Esophagus (tissue), 2 donors: ENCODE results near the gene KDM2A. TPM values are rescaled to one million over a fixed set of nuclear protein-coding genes. Genes with fewer than 3 reads are reported as not detected.

Source experiments
- H3K27ac ChIP-seq, 2 donors: one replicate each; pipeline ENCODE4 v1.5.1; 2013; ENCODE audit warnings: low read depth in 2 of 2, mild to moderate bottlenecking in 2 of 2, inconsistent platforms in 1 of 2, low read length in 1 of 2, moderate library complexity in 1 of 2
- H3K27me3 ChIP-seq, 2 donors: one replicate each; pipeline ENCODE4 v1.6.1; 2013; ENCODE audit warnings: low read length in 2 of 2, control low read depth in 1 of 2, mild to moderate bottlenecking in 1 of 2; ENCODE audit not compliant: insufficient read depth in 2 of 2, control insufficient read depth in 1 of 2
- H3K36me3 ChIP-seq, 2 donors: one replicate each; pipeline ENCODE4 v1.6.1; 2013; ENCODE audit warnings: low read length in 1 of 2; ENCODE audit not compliant: control insufficient read depth in 2 of 2, insufficient read depth in 2 of 2
- H3K4me1 ChIP-seq, 2 donors: one replicate each; pipeline ENCODE4 v1.6.1; 2013; ENCODE audit warnings: low read length in 1 of 2; ENCODE audit not compliant: control insufficient read depth in 2 of 2, insufficient read depth in 2 of 2
- H3K4me3 ChIP-seq, 2 donors: one replicate each; pipeline ENCODE4 v1.5.1; 2013; ENCODE audit warnings: low read length in 2 of 2, mild to moderate bottlenecking in 2 of 2, low read depth in 1 of 2, moderate library complexity in 1 of 2
- H3K9me3 ChIP-seq, 2 donors: one replicate each; pipeline ENCODE4 v1.6.1; 2013; ENCODE audit warnings: mild to moderate bottlenecking in 2 of 2, low read depth in 1 of 2, low read length in 1 of 2, moderate library complexity in 1 of 2; ENCODE audit not compliant: control insufficient read depth in 2 of 2, insufficient read depth in 1 of 2
- WGBS, 2 donors: extraction: QIAGEN DNeasy Blood & Tissue Kit; methylation state at CpG; one replicate each; pipeline ENCODE4 v1.1.7; 2013; 5-methylcytosine and 5-hydroxymethylcytosine counted together
- polyA plus RNA-seq, 2 donors: library from polyadenylated mRNA; stranded (reverse); fragments of 200-250 nt; gene quantifications; one replicate each; pipeline ENCODE4 v1.2.3, GENCODE V29; 2013
- donor health status: healthy with polysubstance abuse.
- donor health status: Bipolar disorder and iron deficiency.

The KDM2A gene
- polyA plus RNA-seq, 2 donors = 36.8 to 54.9 TPM

DNA sequence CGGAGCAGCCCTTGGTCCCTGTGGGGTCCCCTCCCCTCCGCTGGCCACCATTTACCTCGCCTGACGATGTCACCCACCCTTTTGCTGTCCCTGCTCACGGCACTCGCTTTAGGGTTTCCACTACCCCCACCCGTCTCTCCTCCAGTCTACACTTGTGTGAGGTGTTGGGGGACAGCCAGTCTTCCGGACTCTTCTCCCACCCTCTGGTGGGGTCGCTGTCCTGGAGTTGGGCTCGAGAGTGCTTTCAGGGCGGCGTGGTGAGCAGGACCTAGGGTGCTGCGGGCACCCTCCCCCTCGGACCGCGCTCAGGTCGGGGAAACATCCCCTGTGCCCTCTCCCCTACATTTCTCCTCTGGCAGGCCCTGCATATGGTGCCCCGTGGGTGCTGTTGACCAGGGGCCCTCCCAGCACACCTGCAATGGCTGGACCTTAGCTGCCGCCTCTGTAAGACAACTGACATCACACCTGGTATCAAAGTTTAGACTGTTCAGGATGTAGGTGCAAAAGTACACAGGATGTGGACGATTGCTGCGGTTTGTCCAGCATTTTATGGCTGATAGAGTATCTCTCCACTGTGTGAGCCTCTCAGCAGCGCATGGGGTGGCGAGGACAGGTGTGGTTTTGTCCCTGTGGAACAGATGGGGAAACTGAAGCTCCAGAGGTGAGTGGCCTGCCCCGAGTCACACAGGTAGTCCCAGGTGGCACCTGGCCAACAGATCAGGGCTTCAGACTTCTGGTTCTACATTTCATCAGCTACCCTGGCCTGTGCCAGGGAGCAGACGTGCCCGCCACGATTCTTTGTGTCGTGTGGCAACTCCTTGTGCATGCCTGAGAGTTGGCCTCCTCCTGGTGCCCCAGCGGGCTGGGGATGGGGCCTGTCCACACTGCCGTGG lies 148.4 kb downstream of the KDM2A start:
- Histone ChIP-seq H3K4me1 (peaks cover 26 to 57% of the 10 kb centered on the region in 2 donors), H3K9me3 (no peaks in the 10 kb centered on the region), H3K4me3 (peak overlapping the region; percentile 61 to 90), H3K27me3 (no peaks in the 10 kb centered on the region), H3K27ac (peak overlapping the region; percentile 88 to 91), H3K36me3 (peaks cover 0 to 29% of the 10 kb centered on the region in 2 donors)
- 10% methylated on average over 30 of the region's 30 CpGs for WGBS, 2 donors

- H3K36me3 ChIP-seq = peaks cover 0 to 37% of the 10 kb centered on the region in 2 donors
- H3K9me3 ChIP-seq = no peaks in the 10 kb centered on the region
- no peaks in the 10 kb centered on the region for H3K27me3 ChIP-seq
- H3K27ac ChIP-seq = peak overlapping the region; percentile 88 to 91
- 48 to 50% methylated on average over 21 of the region's 21 CpGs for WGBS, 2 donors
- H3K4me1 ChIP-seq = peaks cover 27 to 62% of the 10 kb centered on the region in 2 donors
- peak overlapping the region; percentile 61 to 90 for H3K4me3 ChIP-seq
Observed at GRCh38 chr11:67268081-67268961, 149.3 kb downstream of the KDM2A start.

DNA sequence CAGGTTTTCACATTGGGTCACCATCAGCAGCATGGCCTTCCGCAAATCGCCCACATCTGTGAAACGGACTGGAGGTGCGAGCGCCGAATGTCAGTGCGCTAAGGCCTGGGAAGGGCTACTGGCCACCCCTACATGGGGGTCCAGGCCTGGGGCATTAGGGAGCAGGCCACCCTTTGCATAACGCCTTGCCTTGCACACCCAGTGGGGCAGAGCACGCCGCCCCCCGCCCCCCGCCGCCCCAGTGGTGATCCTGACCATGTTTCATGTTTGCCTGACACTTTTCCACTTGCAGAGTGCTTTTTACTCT lies 149.9 kb downstream of the KDM2A start:
- H3K36me3 ChIP-seq = peaks cover 0 to 37% of the 10 kb centered on the region in 2 donors
- H3K9me3 ChIP-seq = no peaks in the 10 kb centered on the region
- peak overlapping the region; percentile 88 to 91 for H3K27ac ChIP-seq
- H3K4me1 ChIP-seq = peaks cover 31 to 63% of the 10 kb centered on the region in 2 donors
- 66 to 76% methylated on average over 12 to 13 of the region's 13 CpGs for WGBS, 2 donors
- H3K4me3 ChIP-seq = peak overlapping the region in 1 of 2 donors; percentile 20
- H3K27me3 ChIP-seq = no peaks in the 10 kb centered on the region

- Histone ChIP-seq H3K4me3 (peak overlapping the region; percentile 17 to 20), H3K36me3 (peaks cover 0 to 37% of the 10 kb centered on the region in 2 donors), H3K27ac (peak overlapping the region; percentile 88 to 91), H3K4me1 (peaks cover 31 to 59% of the 10 kb centered on the region in 2 donors), H3K9me3 (no peaks in the 10 kb centered on the region), H3K27me3 (no peaks in the 10 kb centered on the region)
- 26% methylated on average over 15 of the region's 15 CpGs for WGBS, 2 donors
Observed at GRCh38 chr11:67269401-67270255, 150.6 kb downstream of the KDM2A start.

DNA sequence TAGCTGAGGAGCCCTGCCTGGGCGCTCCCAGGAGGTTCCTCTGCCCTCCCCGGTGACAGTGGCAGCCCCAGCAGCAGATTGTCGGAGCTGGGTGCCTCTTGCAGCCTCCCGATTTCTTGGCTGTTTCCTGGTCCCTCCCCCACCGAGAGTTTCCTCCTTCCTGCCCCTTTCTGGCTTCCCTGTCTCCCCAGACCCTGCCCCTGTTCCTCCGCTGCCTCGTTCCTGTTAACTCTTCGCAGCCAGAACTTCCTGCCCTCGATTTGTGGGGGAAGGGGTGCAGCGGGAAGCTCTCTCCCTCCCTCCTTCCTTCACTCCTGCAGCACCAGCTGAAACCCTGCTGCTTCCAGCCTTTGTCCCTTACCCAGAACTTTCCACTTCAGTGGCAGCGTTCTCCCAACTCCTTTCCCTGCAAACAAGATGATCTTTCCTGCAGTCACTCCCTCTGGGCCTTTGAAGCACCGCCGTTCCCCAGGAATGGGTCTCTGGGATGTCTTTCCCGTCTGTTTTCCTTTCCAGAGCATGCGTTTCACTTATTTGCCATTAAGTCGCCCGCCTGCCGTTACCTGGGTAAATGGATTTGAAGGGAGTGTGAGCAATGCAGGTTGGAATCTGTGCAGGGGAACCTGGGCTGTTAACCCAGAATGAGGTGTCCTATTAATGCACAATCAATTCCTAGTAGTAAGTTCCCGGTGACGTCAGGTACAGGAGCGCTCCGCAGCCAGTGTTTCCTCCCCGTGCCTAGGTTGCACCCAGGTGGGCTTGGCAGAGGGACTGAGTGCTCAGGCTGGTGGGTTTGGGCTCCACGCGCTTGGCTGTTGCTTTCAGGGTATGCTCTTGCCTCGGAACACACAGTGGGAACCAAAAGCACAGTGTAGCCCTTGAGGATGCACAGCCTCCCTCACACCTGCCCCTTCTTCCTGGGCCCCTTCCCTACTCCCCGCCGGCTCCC lies 151.5 kb downstream of the KDM2A start:
- Histone ChIP-seq H3K4me3 (peak overlapping the region; percentile 17 to 20), H3K27me3 (no peaks in the 10 kb centered on the region), H3K4me1 (peaks cover 29 to 61% of the 10 kb centered on the region in 2 donors), H3K9me3 (no peaks in the 10 kb centered on the region), H3K27ac (peak overlapping the region; percentile 88 to 91), H3K36me3 (peaks cover 0 to 43% of the 10 kb centered on the region in 2 donors)
- WGBS, 2 donors = 26 to 27% methylated on average over 28 of the region's 28 CpGs

- Histone ChIP-seq H3K4me1 (peaks cover 34 to 62% of the 10 kb centered on the region in 2 donors), H3K27me3 (no peaks in the 10 kb centered on the region), H3K36me3 (peaks cover 0 to 49% of the 10 kb centered on the region in 2 donors), H3K27ac (peak overlapping the region; percentile 88 to 91), H3K9me3 (no peaks in the 10 kb centered on the region), H3K4me3 (no peak overlapping the region)
- 61 to 62% methylated on average over 5 of the region's 5 CpGs for WGBS, 2 donors
Observed at GRCh38 chr11:67271205-67271540, 152.1 kb downstream of the KDM2A start.

DNA sequence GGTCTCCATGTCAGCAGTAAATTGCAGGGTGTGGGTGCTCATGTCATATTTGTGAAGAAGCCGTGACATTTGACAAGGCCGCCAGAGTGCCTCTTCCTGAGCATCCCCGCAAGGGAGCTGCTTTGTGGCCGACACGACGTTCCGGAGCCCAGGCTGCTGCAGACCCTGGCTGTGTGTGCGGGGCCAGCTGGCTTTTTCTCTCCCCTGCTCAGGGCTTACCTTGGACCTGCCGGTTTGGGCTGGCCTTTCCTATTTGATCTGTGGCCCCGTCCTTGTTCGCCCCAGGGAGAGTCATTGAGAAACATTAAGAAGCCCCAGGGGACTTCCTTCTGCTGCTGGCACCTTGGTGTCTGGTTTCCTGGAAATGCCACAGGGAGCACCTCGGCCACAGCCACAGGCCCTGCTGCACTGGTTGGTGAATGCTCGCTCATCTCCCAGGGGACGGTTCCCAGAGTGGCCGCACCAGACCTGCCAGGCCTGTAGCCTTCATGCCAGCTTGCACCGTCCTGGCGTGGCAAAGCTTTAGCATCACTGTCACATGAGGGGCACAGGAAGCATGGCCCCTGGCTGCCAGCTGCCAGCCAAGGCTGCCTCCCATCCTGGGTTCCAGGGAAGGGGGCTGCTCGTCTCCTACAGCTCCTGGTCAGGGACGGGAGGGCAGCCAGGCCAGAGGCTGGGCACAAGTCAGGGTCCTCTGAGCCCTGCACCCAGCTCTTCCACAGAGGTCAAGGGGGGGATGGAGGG lies 152.7 kb downstream of the KDM2A start:
- Histone ChIP-seq H3K4me3 (no peak overlapping the region), H3K27me3 (no peaks in the 10 kb centered on the region), H3K36me3 (peaks cover 0 to 51% of the 10 kb centered on the region in 2 donors), H3K4me1 (peaks cover 34 to 65% of the 10 kb centered on the region in 2 donors), H3K27ac (peak overlapping the region; percentile 45 to 76), H3K9me3 (no peaks in the 10 kb centered on the region)
- WGBS, 2 donors = 58 to 64% methylated on average over 19 of the region's 19 CpGs
